ENCODE results near the gene FGD4. TPM values are rescaled to one million over a fixed set of nuclear protein-coding genes. Genes with fewer than 3 reads are reported as not detected.

FGD4 gene
- total RNA-seq, 2 donors from 2014 or later: 24.3 to 49.3 TPM

- intact Hi-C loops (cut with DNase I): no loop called here
Observed at GRCh38 chr12:32395026-32395425, 4.3 kb upstream of the FGD4 start.

DNA sequence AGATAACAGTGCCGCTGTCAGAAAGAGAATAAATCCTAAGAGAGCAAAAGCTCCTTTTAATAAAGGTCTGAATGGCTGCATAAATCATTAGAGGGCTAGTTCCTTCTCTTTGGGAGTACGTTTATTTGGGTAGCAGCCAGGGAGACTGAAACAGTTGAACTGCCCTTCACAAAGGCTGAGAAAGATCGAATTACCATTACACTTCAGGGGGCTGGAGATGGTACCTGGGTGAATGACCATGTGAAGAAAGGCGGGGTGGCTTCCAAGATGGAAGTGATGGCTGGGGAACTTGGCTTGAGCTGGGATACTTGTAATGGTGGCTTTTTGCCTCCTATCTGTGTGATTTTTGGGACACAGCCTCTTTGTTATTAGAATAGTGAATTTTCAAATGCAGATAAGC lies 1.7 kb upstream of the FGD4 start:
- no peaks in the 10 kb centered on the region for H3K27me3 ChIP-seq (replicated peaks; ENCODE audit: insufficient read depth)
- H3K27ac ChIP-seq: no peak overlapping the region
- 50% methylated on average over 4 of the region's 4 CpGs for WGBS
- no peak for DNase-seq (ENCODE audit: low spot score)
- TF ChIP-seq POLR2A (IDR thresholded peaks at IDR 0.05) (no peak), POLR2AphosphoS5 (IDR thresholded peaks at IDR 0.05) (no peak)
- TF ChIP-seq, protein P1, sequence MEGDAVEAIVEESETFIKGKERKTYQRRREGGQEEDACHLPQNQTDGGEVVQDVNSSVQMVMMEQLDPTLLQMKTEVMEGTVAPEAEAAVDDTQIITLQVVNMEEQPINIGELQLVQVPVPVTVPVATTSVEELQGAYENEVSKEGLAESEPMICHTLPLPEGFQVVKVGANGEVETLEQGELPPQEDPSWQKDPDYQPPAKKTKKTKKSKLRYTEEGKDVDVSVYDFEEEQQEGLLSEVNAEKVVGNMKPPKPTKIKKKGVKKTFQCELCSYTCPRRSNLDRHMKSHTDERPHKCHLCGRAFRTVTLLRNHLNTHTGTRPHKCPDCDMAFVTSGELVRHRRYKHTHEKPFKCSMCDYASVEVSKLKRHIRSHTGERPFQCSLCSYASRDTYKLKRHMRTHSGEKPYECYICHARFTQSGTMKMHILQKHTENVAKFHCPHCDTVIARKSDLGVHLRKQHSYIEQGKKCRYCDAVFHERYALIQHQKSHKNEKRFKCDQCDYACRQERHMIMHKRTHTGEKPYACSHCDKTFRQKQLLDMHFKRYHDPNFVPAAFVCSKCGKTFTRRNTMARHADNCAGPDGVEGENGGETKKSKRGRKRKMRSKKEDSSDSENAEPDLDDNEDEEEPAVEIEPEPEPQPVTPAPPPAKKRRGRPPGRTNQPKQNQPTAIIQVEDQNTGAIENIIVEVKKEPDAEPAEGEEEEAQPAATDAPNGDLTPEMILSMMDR (IDR thresholded peaks at IDR 0.05): no peak
- intact Hi-C loops (cut with DNase I): no loop called here
- no peaks in the 10 kb centered on the region for H3K9me3 ChIP-seq
- no peak overlapping the region for H3K4me3 ChIP-seq
- H3K4me1 ChIP-seq (replicated peaks): no peaks in the 10 kb centered on the region
- H3K36me3 ChIP-seq: no peaks in the 10 kb centered on the region

More at GRCh38 chr12:32395026-32395425, 4.3 kb upstream of the FGD4 start:
- Histone ChIP-seq H3K27me3 (replicated peaks; ENCODE audit: insufficient read depth) (no peaks in the 10 kb centered on the region), H3K4me3 (no peak overlapping the region), H3K9me3 (no peaks in the 10 kb centered on the region), H3K4me1 (replicated peaks) (no peaks in the 10 kb centered on the region), H3K27ac (no peak overlapping the region), H3K36me3 (no peaks in the 10 kb centered on the region)
- TF ChIP-seq, protein P1 (IDR thresholded peaks at IDR 0.05): no peak
- TF ChIP-seq POLR2A (IDR thresholded peaks at IDR 0.05) (no peak), POLR2AphosphoS5 (IDR thresholded peaks at IDR 0.05) (no peak)
- no peak for DNase-seq (ENCODE audit: low spot score)

DNA sequence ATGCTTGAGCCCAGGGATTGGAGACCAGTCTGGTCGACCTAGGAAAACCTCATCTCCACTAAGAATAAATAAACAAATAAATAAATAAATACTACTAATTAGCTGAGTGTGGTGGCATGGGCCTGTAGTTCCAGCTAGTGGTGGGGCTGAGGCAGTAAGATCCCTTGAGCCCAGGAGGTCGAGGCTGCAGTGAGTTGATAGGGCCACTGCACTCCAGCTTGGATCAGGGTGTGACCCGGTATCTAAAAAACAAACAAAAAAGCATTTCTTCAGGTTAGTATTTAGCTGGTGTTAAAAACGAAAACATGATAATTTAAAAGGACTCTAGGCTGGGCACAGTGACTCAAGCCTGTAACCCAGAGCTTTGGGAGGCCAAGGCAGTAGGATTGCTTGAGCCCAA lies 1.2 kb upstream of the FGD4 start:
- intact Hi-C loops (cut with DNase I): no loop called here
- 90% methylated on average over 4 of the region's 4 CpGs for WGBS
- TF ChIP-seq POLR2A (IDR thresholded peaks at IDR 0.05) (no peak), POLR2AphosphoS5 (IDR thresholded peaks at IDR 0.05) (no peak)
- TF ChIP-seq, protein P1 (IDR thresholded peaks at IDR 0.05): no peak

GRCh38 chr12:32398816-32399369 lies 465 bp upstream of the FGD4 start:
- Histone ChIP-seq H3K36me3 (no peaks in the 10 kb centered on the region), H3K9me3 (no peaks in the 10 kb centered on the region), H3K27ac (peak overlapping the region; percentile 91 to 92), H3K27me3 (replicated peaks; ENCODE audit: insufficient read depth) (no peaks in the 10 kb centered on the region), H3K4me3 (peak overlapping the region; percentile 62 to 76), H3K4me1 (replicated peaks) (no peaks in the 10 kb centered on the region)
- DNase-seq (ENCODE audit: low spot score): no peak
- 4% methylated on average over 31 of the region's 36 CpGs for WGBS
- TF ChIP-seq POLR2A (IDR thresholded peaks at IDR 0.05) (no peak), POLR2AphosphoS5 (IDR thresholded peaks at IDR 0.05) (no peak)
- TF ChIP-seq, protein P1 (IDR thresholded peaks at IDR 0.05): no peak
- intact Hi-C loops (cut with DNase I): no loop called here

More for the DNA sequence above, 1.2 kb upstream of the FGD4 start:
- peak overlapping the region in 1 of 2 donors; percentile 91 for H3K27ac ChIP-seq
- H3K9me3 ChIP-seq: no peaks in the 10 kb centered on the region
- H3K4me3 ChIP-seq: no peak overlapping the region
- no peaks in the 10 kb centered on the region for H3K36me3 ChIP-seq
- no peaks in the 10 kb centered on the region for H3K4me1 ChIP-seq (replicated peaks)
- no peaks in the 10 kb centered on the region for H3K27me3 ChIP-seq (replicated peaks; ENCODE audit: insufficient read depth)
- DNase-seq (ENCODE audit: low spot score): no peak

DNA sequence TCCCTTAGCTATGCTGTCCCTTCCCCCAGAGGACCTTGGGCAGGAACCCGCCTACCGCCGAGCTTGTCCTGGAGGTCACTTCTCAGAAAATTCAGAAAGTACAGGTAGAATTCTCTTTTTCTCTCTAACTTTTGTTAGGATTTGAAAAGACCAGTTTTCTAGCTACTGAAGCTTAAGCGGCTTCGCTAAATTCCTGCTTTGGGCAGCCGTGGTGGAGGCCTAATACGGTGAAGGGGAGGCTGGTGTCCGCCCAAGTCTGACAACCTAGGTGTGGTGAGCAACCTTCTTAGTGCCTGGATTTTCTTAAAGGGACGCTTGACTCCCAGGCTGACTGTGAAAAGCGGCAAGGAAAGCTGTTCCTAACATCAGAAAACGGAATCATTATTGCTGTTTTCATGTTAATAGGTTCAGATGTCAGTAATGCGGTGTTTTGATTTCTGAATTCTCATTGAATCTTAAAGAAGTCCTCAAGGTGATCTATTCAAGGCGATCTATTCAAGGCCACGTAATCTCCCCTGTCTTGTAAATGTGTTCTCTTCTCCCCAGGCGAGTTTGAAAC lies 835 bp downstream of the FGD4 start:
- H3K4me1 ChIP-seq (replicated peaks): no peaks in the 10 kb centered on the region
- H3K9me3 ChIP-seq: no peaks in the 10 kb centered on the region
- H3K36me3 ChIP-seq: no peaks in the 10 kb centered on the region
- intact Hi-C loops (cut with DNase I): no loop called here
- peak overlapping the region; percentile 62 to 76 for H3K4me3 ChIP-seq
- WGBS: 18% methylated on average over 15 of the region's 15 CpGs
- TF ChIP-seq POLR2A (IDR thresholded peaks at IDR 0.05) (no peak), POLR2AphosphoS5 (IDR thresholded peaks at IDR 0.05) (no peak)
- TF ChIP-seq, protein P1 (IDR thresholded peaks at IDR 0.05): no peak
- no peaks in the 10 kb centered on the region for H3K27me3 ChIP-seq (replicated peaks; ENCODE audit: insufficient read depth)
- peak overlapping the region; percentile 91 to 92 for H3K27ac ChIP-seq
- peak; percentile 28 for DNase-seq (ENCODE audit: low spot score)

All from prostate gland (tissue), 2 donors.